Superior temporal gyrus (tissue), 1 donor: Measurements from ENCODE around the gene DNAJC27.
"Not testable (repeated sequence)": the region's sequence is repeated elsewhere in the genome, so short reads cannot be mapped to it uniquely, and the experiment has no call there.

Experiments used
- DNase-seq: peaks from one replicate; pipeline ENCODE4 v3.0.0-alpha.2; 2016; ENCODE audit errors: extremely low spot score

DNAJC27 gene

GRCh38 chr2:24971536-24972314 lies at the start of gene DNAJC27:
TSS of gene DNAJC27 (minus strand) at chr2:24971955. CDS start at chr2:24971904, 51 bp downstream.
- DNase-seq, result peak; percentile 98

DNA sequence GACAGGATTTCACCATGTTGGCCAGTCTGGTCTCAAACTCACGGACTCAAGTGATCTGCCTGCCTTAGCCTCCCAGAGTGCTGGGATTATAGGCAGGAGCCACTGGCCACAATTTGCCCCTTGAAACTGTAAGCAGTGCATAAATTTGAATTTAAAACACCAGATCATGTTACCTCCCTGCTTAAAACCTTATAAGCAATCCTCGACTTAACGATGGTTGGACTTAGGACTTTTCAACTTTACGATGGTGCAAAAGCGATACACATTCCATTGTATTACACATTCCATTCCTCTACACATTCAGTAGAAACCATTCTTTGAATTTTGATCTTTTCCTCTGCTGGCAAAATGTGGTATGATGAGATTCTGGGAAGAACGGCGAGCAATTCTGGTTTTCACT lies 46.9 kb upstream of the DNAJC27 start:
- DNase-seq, result no peak

DNA sequence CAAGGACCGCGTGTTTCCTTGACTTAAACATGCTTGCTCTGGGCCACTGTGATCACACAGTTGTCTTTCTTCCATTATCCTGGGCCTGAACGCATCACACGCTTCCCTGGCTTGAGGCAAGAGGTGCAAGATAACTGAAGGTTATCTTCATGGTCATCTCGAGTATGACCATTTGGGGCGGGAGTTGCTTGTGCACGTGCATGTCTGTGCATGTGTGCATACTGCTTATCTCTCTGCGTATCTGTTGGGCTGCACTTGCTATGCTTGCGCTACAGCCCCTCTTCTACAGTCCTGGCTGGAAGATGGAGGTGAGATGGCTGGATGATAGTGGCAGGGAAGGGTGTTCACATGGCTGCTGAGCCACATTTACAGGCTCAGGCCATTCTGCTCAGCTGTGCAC lies 42.9 kb upstream of the DNAJC27 start:
- DNase-seq, result no peak

DNA sequence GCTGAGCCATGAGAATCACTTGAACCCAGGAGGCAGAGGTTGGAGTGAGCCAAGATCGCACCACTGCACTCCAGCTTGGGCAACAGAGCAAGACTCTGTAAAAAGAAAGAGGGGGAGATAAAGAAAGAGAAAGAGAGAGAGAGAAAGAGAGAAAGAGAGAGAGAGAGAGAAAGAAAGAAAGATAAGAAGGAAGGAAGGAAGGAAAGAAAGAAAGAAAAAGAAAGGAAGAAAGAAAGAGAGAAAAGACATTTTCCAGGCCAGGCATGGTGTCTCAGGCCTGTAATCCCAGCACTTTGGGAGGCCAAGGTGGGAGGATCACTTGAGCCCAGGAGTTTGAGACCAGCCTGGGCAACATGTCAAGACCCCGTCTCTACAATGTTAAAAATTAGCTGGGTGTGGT lies 39.6 kb upstream of the DNAJC27 start:
- not testable (repeated sequence) for DNase-seq

DNA sequence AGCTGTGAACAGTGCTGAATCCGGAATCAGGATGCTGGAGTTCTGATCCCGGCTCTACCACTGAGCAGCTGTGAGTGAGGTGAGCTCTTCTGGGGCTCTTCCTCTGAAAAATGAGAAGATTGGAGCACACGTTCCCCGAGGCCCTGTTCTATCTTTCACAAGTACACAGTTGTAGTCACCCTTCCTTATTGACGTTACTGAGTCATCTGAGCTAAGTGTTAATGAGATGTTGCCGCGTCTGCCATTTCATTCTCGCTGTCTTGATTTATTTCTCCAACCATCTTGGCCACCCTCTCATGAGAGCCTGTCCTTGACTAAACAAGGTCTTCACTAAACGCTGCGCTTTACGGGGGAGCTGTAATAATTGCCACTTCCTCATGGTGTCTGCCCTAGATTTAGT lies 38.2 kb upstream of the DNAJC27 start:
- DNase-seq, result peak; percentile 32

GRCh38 chr2:25002066-25002465 lies 30.3 kb upstream of the DNAJC27 start:
- no peak for DNase-seq

DNA sequence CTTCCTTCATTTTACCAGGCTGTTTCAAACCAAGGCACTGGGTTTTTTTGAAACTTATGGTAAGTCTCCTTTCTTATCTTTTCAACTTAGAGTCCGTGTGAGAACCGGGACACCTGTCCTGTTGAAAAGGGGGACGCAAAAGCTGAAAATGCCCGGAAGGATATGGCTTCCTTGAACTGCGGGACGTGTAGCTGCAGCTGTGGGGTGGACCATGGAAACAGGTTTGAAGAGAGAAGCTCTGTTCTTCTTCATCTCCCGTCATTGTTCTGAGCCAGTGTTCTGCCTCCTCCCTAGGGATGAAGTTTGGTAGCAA lies 29.5 kb upstream of the DNAJC27 start:
- DNase-seq, result no peak

- peak; percentile 54 for DNase-seq
Observed at GRCh38 chr2:25000503-25001324, 29.0 kb upstream of the DNAJC27 start.

- peak; percentile 29 for DNase-seq
Observed at GRCh38 chr2:25000036-25000435, 28.3 kb upstream of the DNAJC27 start.

DNA sequence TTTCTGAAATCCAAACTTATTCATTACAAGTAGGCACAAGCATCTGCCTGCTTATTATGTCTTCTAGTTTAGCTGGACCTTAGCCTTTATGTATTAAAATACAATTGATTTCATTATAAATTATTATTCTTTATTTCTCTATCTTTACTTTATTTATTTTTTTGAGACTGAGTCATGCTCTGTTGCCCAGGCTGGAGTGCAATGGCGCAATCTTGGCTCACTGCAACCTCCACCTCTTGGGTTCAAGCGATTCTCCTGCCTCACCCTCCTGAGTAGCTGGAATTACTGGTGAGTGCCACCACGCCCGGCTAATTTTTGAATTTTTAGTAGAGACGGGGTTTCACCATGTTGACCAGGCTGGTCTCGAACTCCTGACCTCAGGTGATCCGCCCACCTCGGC lies 27.3 kb upstream of the DNAJC27 start:
- not testable (repeated sequence) for DNase-seq

GRCh38 chr2:24994146-24994724 lies 22.5 kb upstream of the DNAJC27 start:
- no peak for DNase-seq

DNA sequence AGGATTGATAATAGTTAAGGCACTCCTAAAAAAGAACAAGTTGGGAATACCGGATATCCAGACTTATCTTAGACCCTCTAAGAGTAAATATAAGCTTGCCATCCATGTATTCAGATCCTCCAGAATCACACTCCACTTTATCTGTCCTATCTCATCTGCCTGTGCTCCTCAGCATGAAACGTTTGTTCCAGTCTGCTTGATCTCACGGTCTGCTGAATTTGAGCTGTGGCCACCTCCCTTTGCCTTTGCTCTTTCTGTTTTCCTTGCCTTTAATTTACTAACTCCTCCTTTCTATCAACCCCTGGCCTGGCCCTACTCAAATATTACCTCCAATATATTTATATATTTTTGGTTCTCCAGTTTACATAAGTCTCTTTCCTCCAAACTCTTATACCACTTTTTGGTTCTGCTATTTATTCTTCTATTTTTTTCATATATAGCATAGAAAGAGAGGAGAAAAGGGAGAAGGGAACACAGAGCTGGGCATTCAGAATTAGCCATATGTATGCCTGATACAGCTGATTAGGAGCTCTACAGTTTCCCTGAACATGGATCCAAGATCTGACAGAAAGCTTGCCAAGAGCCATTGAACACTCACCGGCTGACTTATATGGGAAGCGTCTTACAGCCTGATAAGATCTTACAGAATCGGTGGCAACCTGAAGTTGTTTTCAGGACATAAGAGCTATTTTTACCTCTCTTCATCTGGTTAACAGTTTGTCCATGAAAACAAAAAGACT lies 21.8 kb upstream of the DNAJC27 start:
- peak; percentile 20 for DNase-seq

DNA sequence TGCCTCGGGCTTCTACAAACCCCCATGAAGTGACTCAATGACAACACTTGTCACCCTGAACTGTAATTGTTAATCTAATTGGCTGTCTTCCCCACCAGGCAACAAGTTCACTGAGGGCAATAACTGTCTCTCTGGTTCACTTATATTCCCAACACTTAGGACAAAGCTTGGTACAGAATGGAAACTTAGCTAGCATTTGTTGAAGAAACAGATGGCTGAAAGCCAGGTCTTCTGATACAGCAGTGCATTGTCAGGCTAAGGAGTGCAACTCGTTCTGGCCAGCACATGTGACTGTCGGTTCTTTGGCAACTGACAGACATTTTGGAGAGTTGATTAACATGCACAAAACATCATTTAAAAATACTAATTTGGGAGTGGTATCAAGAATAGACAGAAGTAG lies 14.6 kb upstream of the DNAJC27 start:
- peak; percentile 93 for DNase-seq

DNA sequence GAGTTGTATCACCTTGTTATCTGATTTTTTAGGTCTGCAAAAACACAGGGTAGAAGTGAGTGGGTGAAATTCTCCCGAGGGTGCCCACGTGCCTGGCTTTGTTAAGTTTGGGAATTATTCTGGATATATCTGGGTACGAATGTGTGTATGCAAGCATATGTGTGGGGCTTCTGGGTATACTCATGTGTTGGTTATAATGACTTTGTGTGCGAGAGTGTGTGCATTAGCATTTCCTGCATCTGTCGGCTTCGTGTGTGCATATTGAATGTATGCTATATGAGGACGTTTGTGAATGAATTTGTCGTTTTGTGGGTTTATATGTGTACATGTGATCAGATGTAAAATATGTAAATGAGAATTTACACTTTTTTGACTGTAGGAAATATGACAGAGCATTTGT lies 13.8 kb upstream of the DNAJC27 start:
- DNase-seq, result no peak

GRCh38 chr2:24984912-24985311 lies 13.2 kb upstream of the DNAJC27 start:
- peak; percentile 77 for DNase-seq

DNA sequence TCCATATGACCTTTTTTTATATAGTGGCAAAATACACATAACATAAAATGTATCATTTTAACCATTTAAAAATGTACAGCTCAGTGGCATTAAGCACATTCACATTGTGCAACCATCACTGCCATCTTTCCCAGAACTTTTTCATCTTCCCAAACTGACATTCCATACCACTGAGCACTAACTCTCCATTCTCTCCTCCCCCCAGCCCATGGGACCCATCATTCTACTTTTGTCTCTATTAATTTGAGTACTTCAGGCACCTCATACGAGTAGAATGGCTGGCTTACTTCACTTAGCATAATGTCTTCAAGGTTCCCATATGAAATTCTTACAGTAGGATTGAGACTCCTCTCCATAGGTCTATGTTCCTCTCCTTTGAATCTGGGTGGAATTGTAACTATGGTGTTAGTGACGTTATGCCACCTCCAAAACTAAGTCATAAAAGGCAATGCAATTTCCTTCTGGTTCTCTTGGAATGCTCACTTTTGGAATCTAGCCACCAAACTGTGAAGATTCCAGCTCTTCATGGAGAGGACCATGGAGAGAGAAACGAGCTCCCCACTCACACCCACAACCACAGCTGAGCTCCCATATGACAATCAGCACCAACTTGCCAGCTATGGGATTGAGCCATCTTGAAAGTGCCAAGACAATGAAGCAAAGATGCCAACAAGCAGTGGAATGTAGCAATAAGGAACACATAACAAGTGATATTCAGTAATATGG lies 9.8 kb upstream of the DNAJC27 start:
- no peak for DNase-seq

DNA sequence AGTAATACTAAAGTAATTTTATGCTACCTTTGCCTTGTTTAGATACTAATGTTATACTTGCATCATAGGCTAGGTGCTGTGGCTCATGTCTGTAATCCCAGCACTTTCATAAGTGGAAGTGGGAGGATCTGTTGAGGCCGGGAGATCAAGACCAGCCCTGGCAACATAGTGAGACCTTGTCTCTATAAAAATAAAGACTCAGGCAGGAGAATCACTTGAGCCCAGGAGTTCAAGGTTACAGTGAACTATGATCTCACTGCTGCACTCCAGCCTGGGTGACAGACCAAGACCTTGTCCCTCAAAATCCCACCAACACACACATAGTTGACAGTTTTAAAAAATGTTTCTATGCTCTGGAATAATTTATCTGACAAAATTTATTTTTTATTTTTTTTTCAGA lies 6.9 kb upstream of the DNAJC27 start:
- no peak for DNase-seq

DNA sequence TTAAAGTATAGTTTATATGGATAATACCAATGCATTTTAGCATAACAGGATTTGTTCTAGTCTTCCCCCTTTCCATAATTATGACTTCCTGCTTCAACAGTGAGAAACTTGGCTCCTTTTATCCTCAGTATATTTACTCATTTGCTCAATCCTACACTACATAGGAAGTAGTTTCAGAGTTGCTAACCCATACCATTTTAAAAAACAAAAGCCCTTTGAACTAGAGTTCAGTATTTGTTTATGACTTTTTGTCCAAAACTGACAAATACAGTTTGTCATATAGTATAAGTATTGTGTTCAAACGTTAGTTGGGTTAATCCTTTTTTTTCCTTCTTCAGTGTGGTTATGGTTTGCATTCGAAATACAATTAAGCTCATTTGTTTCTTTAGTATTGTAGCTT lies 5.9 kb upstream of the DNAJC27 start:
- no peak for DNase-seq

DNA sequence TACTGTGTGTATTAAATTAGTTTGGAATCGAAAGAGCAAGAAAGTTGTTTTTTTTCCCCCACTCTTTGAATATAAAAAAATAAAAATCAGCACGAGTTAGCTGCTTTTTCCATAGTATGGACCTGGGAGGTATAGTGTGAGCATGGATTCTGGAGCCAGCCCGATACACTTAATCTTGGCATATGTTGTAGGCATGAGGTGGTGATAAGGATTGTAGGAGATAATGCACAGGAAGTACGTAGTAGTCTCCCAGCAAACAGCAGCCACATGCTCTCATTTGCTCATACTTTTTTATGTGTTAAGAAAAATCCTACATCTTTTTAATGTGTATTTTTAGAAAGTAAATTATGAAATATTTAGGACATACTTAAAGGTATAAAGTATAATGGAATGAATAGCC lies 2.1 kb upstream of the DNAJC27 start:
- DNase-seq, result no peak

DNA sequence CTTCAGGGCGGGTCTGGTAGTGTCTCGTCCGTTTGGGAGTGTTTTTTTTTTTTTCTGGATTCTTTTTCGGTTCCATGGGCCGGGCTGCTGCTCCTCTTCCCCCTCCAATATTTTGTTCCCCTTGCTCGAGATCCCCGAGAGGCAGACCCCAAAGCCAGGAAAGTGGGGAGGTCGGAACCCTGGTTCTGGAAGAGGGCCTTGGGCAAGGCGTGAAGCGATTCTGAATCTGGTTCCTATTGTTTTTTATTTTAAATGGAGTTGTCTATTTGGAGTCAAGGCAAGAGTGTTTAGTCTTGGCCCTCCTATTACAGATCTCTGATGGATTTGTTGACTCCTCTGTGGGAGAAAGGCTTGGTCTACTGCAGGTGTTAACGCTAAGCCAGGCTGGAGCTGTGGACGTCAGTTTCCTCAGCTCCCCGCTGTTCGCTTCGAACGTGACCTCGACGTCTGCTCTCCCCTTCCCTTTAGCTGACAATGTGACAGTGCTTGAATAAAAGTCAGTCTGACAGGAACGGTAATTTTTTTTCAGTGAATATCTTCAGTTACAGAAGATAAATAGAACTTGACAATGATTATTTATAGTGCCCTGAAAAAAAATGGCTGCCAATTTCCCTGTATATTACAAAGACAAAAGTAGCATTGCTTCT lies 683 bp upstream of the DNAJC27 start:
- DNase-seq, result peak; percentile 78

GRCh38 chr2:24971286-24971535 lies 544 bp downstream of the DNAJC27 start:
- no peak for DNase-seq
